GM19438 (cell line): ENCODE measurements around the gene GIGYF2.

Experiments used
- ATAC-seq: cut with Tn5 transposase; IDR thresholded peaks from one replicate; pipeline ENCODE4 v1.9.1; 2021; ENCODE audit warnings: low read depth; ENCODE audit not compliant: unreplicated experiment

Gene GIGYF2

GRCh38 chr2:232876161-232876977 is 179.2 kb downstream of the GIGYF2 start:
- no peak for ATAC-seq

- no peak for ATAC-seq
Measured at GRCh38 chr2:232876978-232877441, 179.9 kb downstream of the GIGYF2 start.

- no peak for ATAC-seq
Measured at GRCh38 chr2:232877940-232878511, 180.9 kb downstream of the GIGYF2 start.

GRCh38 chr2:232878855-232879617 is 181.9 kb downstream of the GIGYF2 start:
- ATAC-seq, result no peak

- ATAC-seq, result no peak
Measured at GRCh38 chr2:232879618-232880494, 182.7 kb downstream of the GIGYF2 start.

GRCh38 chr2:232880764-232881351 is 183.7 kb downstream of the GIGYF2 start:
- ATAC-seq, result no peak

- no peak for ATAC-seq
Measured at GRCh38 chr2:232882085-232882484, 185.0 kb downstream of the GIGYF2 start.

- no peak for ATAC-seq
Measured at GRCh38 chr2:232882505-232883115, 185.5 kb downstream of the GIGYF2 start.

GRCh38 chr2:232883116-232883721 is 186.1 kb downstream of the GIGYF2 start:
- no peak for ATAC-seq

GRCh38 chr2:232884001-232884421 is 186.9 kb downstream of the GIGYF2 start:
- ATAC-seq, result no peak

GRCh38 chr2:232884549-232885263 is 187.6 kb downstream of the GIGYF2 start:
- ATAC-seq, result no peak

GRCh38 chr2:232885264-232885961 is 188.3 kb downstream of the GIGYF2 start:
- no peak for ATAC-seq

- ATAC-seq, result no peak
Measured at GRCh38 chr2:232886176-232886575, 189.0 kb downstream of the GIGYF2 start.

- ATAC-seq, result no peak
Measured at GRCh38 chr2:232886632-232887031, 189.5 kb downstream of the GIGYF2 start.

GRCh38 chr2:232887171-232887850 is 190.2 kb downstream of the GIGYF2 start:
- no peak for ATAC-seq

GRCh38 chr2:232888099-232888836 is 191.1 kb downstream of the GIGYF2 start:
- no peak for ATAC-seq
